ENCODE results near the gene MCOLN2.
"Not testable (repeated sequence)": the region's sequence is repeated elsewhere in the genome, so short reads cannot be mapped to it uniquely, and the experiment has no call there.

Gene MCOLN2

GRCh38 chr1:85022700-85023099, 25.8 kb upstream of the MCOLN2 start:
- no peak for TF ChIP-seq CTCF (IDR thresholded peaks at IDR 0.05; ENCODE audit: low read depth, low read length, poor library complexity, severe bottlenecking)
- TF ChIP-seq EZH2phosphoT487 (IDR thresholded peaks at IDR 0.05; ENCODE audit: borderline replicate concordance, low read length), result no peak
- no peaks in the 10 kb centered on the region for H3K9me2 ChIP-seq (replicated peaks; ENCODE audit: control insufficient read depth, low read length)
- H3K79me2 ChIP-seq (ENCODE audit: control insufficient read depth, low read length), result no peaks in the 10 kb centered on the region
- no peaks in the 10 kb centered on the region for H3K36me3 ChIP-seq (ENCODE audit: control insufficient read depth, low read length)
- H3K4me2 ChIP-seq (ENCODE audit: low read length), result no peak overlapping the region
- no peaks in the 10 kb centered on the region for H3K9me3 ChIP-seq (ENCODE audit: control insufficient read depth, insufficient read depth, low read length)
- H4K20me1 ChIP-seq (ENCODE audit: control insufficient read depth, insufficient read depth, low read depth, low read length), result no peaks in the 10 kb centered on the region
- H3K27ac ChIP-seq (ENCODE audit: low read depth, low read length), result no peak overlapping the region
- H3K27me3 ChIP-seq (ENCODE audit: control insufficient read depth, low read length), result peaks cover 4% of the 10 kb centered on the region; the same call in 1 of the 2 replicates
- peaks cover 4% of the 10 kb centered on the region for H3K4me1 ChIP-seq (ENCODE audit: control insufficient read depth, low read length)
- no peak overlapping the region for H3K4me3 ChIP-seq (ENCODE audit: low read length)
- no peaks in the 10 kb centered on the region for H3F3A ChIP-seq (ENCODE audit: control insufficient read depth, insufficient read depth)

- H3K4me3 ChIP-seq (ENCODE audit: low read length), result no peak overlapping the region
- H3K27ac ChIP-seq (ENCODE audit: low read depth, low read length), result no peak overlapping the region
- TF ChIP-seq EZH2phosphoT487 (IDR thresholded peaks at IDR 0.05; ENCODE audit: borderline replicate concordance, low read length) (no peak), CTCF (IDR thresholded peaks at IDR 0.05; ENCODE audit: low read depth, low read length, poor library complexity, severe bottlenecking) (no peak)
- no peaks in the 10 kb centered on the region for H3K79me2 ChIP-seq (ENCODE audit: control insufficient read depth, low read length)
- H4K20me1 ChIP-seq (ENCODE audit: control insufficient read depth, insufficient read depth, low read depth, low read length), result no peaks in the 10 kb centered on the region
- no peaks in the 10 kb centered on the region for H3K36me3 ChIP-seq (ENCODE audit: control insufficient read depth, low read length)
- H3K4me2 ChIP-seq (ENCODE audit: low read length), result no peak overlapping the region
- no peaks in the 10 kb centered on the region for H3K9me2 ChIP-seq (replicated peaks; ENCODE audit: control insufficient read depth, low read length)
- H3F3A ChIP-seq (ENCODE audit: control insufficient read depth, insufficient read depth), result no peaks in the 10 kb centered on the region
- no peaks in the 10 kb centered on the region for H3K9me3 ChIP-seq (ENCODE audit: control insufficient read depth, insufficient read depth, low read length)
- H3K27me3 ChIP-seq (ENCODE audit: control insufficient read depth, low read length), result peaks cover 4% of the 10 kb centered on the region; the same call in 1 of the 2 replicates
- H3K4me1 ChIP-seq (ENCODE audit: control insufficient read depth, low read length), result no peaks in the 10 kb centered on the region
Measured at GRCh38 chr1:85019994-85020393, 23.1 kb upstream of the MCOLN2 start.

- H3K27me3 ChIP-seq (ENCODE audit: control insufficient read depth, low read length), result no peaks in the 10 kb centered on the region
- TF ChIP-seq CTCF (IDR thresholded peaks at IDR 0.05; ENCODE audit: low read depth, low read length, poor library complexity, severe bottlenecking) (no peak), EZH2phosphoT487 (IDR thresholded peaks at IDR 0.05; ENCODE audit: borderline replicate concordance, low read length) (no peak)
- H3F3A ChIP-seq (ENCODE audit: control insufficient read depth, insufficient read depth), result no peaks in the 10 kb centered on the region
- no peak overlapping the region for H3K27ac ChIP-seq (ENCODE audit: low read depth, low read length)
- no peaks in the 10 kb centered on the region for H3K4me1 ChIP-seq (ENCODE audit: control insufficient read depth, low read length)
- H3K36me3 ChIP-seq (ENCODE audit: control insufficient read depth, low read length), result no peaks in the 10 kb centered on the region
- H3K4me2 ChIP-seq (ENCODE audit: low read length), result no peak overlapping the region
- H3K9me3 ChIP-seq (ENCODE audit: control insufficient read depth, insufficient read depth, low read length), result no peaks in the 10 kb centered on the region
- no peaks in the 10 kb centered on the region for H3K9me2 ChIP-seq (replicated peaks; ENCODE audit: control insufficient read depth, low read length)
- no peaks in the 10 kb centered on the region for H3K79me2 ChIP-seq (ENCODE audit: control insufficient read depth, low read length)
- no peaks in the 10 kb centered on the region for H4K20me1 ChIP-seq (ENCODE audit: control insufficient read depth, insufficient read depth, low read depth, low read length)
- H3K4me3 ChIP-seq (ENCODE audit: low read length), result no peak overlapping the region
Measured at GRCh38 chr1:85015826-85016225, 18.9 kb upstream of the MCOLN2 start.

- not testable (repeated sequence) for H3K79me2 ChIP-seq (ENCODE audit: control insufficient read depth, low read length); H3K36me3 ChIP-seq (ENCODE audit: control insufficient read depth, low read length); H3K27ac ChIP-seq (ENCODE audit: low read depth, low read length); H3K27me3 ChIP-seq (ENCODE audit: control insufficient read depth, low read length); H3K4me3 ChIP-seq (ENCODE audit: low read length); H3K9me3 ChIP-seq (ENCODE audit: control insufficient read depth, insufficient read depth, low read length); H3K4me2 ChIP-seq (ENCODE audit: low read length); H4K20me1 ChIP-seq (ENCODE audit: control insufficient read depth, insufficient read depth, low read depth, low read length); H3K4me1 ChIP-seq (ENCODE audit: control insufficient read depth, low read length); H3K9me2 ChIP-seq (replicated peaks; ENCODE audit: control insufficient read depth, low read length); H3F3A ChIP-seq (ENCODE audit: control insufficient read depth, insufficient read depth)
Measured at GRCh38 chr1:85005641-85006040, 8.7 kb upstream of the MCOLN2 start.
